Fibroblast of pulmonary artery (primary cell): ENCODE results near the gene LINC01488.

ENCODE experiments used
- DNase-seq: peaks from one replicate; pipeline ENCODE4 v3.0.0-alpha.2; 2010; ENCODE audit warnings: low read depth
- H3K4me3 ChIP-seq: replicated peaks from 2 replicates; pipeline ENCODE4 v1.5.1; 2011; ENCODE audit warnings: low read depth, mild to moderate bottlenecking, control low read depth, low read length, moderate library complexity
- TF ChIP-seq, protein P1 (sequence below): IDR thresholded peaks from 2 replicates; pipeline ENCODE4 v1.5.1; 2011; ENCODE audit warnings: mild to moderate bottlenecking, control low read depth, low read length, inconsistent platforms; ENCODE audit errors: missing control alignments

Gene LINC01488

DNA sequence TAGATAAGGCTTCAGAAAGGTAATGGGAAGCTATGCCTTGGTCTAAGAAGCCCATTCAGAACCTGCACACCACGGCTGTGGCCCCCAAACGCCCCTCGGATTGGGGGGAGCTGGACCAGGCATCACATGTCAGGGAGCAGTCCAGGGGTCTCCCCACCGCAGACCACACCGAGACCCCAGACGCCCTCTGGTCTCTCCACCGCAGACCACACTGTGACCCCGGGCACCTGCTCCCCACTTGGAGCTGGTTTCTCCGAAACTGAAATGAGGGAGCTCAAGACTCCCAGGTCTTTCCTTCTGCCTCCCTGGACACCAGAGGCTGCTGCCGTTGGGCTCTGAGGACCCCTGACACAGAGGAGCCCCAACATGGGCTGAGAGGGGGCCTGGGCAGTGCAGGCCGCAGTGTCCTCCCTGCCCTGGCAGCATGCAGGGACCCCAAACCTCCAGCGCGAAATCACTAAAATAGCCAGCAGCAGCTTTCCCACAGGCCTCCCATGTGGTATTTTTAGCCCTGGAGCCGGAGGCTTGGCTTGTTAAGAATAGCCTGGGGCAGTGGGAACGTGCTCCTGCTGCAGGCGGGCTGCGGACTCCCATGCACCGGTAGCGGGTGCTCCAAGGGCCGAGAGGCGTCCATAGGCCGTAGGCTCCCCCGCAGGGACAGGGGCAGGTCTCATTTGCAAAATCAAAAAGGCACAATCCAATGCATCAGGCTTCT is 7.7 kb downstream of the LINC01488 start:
- H3K4me3 ChIP-seq, result no peak overlapping the region
- no peak for DNase-seq
- TF ChIP-seq, protein P1, sequence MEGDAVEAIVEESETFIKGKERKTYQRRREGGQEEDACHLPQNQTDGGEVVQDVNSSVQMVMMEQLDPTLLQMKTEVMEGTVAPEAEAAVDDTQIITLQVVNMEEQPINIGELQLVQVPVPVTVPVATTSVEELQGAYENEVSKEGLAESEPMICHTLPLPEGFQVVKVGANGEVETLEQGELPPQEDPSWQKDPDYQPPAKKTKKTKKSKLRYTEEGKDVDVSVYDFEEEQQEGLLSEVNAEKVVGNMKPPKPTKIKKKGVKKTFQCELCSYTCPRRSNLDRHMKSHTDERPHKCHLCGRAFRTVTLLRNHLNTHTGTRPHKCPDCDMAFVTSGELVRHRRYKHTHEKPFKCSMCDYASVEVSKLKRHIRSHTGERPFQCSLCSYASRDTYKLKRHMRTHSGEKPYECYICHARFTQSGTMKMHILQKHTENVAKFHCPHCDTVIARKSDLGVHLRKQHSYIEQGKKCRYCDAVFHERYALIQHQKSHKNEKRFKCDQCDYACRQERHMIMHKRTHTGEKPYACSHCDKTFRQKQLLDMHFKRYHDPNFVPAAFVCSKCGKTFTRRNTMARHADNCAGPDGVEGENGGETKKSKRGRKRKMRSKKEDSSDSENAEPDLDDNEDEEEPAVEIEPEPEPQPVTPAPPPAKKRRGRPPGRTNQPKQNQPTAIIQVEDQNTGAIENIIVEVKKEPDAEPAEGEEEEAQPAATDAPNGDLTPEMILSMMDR, result no peak

DNA sequence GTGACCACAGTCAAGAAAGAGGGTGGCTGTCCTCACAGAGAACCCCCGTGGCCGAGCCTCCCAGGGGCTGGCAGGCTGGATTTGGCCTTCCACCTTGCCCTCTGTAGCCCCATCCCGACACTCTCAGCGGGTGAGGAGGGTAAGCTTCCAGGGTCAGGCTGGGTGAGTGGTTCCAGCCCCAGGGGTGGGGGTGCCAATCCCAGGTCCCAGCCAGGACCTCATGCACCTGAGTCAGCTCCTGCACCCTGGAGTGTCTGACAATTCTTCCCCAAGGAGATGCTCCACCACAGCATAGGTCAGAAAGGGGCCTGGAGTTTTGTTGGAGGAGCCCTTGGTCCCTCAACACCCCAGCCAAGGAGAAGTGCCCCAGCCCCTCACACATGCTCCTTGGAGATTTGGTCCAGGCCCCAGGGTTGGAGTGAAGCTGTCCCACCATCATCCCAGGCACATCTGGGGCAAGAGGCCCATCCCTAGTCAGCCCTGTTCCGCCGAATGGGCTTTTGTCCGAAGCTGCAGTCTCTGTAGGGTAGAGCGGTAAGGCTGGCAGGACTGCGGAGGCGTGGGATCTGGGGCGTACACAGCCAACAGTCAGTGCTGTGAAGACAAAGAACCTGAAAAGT is 8.4 kb downstream of the LINC01488 start:
- DNase-seq, result no peak
- no peak overlapping the region for H3K4me3 ChIP-seq
- TF ChIP-seq, protein P1, result no peak

DNA sequence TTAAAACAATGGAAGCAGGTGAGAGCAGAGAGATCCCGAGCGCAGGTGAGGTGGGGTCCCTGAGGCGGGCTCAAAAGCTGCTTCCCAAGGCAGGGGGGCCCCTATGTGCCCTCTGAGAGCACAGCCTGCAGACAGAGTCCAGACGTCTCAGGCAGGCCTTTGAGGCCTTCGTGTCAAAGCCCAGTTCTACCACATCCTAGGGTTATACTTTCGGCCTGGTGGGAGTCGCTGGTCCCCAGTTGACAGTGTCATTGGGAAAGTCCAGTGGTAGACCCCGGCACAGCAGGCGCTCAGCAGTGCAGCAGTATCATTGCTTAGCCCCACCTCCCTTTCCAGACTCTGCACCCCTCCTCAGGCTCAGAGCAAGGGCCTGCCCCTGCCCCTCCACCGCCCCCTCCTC is 9.1 kb downstream of the LINC01488 start:
- no peak for DNase-seq
- TF ChIP-seq, protein P1, result no peak
- no peak overlapping the region for H3K4me3 ChIP-seq

DNA sequence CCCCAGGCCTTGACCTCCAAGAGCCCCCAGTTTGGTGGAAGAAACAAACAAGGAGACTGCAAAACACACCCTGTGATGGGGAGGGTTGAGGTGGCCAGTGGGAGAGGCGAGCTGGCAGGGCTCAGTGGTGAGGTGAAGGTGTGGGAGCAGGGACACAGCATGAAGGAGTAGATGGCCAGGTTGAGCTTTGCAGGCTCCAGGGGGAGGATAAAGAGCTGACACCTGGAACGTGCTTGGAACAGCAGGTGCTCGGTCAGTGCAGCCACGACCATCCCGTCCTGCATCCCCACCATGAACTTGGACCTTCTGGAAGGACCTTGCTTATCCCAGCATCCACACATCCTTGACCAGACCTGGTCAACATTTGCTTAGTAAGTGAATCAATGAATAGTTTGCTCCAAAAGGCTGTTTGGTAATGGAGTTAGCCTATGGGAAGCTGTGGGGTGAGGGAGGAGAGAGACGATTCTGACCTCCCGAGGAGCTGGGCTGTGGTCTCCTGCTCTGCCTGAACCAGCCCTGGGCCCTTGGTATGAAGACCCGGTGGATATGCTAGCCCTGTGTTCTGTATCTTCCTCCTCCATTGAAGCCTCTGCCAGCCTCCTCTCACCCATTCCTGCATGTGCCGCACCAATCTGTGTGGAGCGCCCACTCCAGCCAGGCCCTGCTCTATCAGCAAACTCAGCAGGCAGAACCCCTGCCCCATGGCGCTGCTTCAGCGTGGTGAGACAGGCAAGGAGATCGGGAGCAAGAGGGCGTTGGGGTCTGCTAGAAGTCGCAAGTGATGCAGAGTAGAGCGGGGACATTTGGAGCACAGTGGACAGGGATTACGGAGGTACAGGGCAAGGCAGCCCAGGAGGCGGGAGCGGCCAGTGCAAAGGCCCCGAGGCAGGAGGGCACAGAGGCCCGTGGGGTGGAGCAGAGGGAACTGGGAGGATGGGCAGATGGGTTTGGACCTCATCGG is 9.9 kb downstream of the LINC01488 start:
- H3K4me3 ChIP-seq, result no peak overlapping the region
- no peak for DNase-seq
- TF ChIP-seq, protein P1, result no peak

DNA sequence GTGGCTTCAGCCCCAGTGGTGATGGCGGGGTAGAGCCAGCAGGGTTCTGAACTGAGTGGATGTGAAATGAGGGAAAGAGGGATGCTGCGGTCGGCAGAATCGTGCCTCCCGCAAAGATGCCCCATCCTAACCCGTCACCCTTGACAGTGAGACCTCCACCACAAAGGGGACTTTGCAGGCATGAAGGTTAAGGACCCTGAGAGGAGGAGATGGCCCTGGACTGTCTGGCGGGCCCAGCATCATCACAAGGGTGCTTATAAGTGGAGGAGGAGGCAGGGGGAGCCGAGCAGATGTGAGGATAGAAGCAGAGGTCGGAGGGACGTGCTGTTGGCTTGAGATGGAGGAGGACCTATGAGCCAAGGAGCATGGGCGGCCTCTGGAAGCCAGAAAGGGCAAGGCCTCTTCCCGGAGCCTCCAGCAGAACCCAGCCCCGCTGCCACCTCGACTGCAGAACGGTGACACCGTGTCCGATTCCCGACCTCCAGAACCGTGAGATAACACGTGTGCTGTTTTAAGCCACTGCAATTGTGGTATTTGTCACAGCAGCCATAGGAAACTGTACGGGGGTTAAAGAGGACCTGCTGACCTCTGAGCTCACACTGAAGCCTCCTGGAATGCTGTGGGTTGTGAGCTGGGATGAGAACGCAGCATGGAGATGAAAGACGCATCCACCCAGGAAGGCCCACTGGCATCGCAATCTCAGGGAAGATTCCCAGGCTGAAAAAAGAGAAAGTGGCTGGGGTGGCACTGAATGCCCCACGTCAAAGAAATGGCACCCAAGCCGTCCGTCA is 10.9 kb downstream of the LINC01488 start:
- TF ChIP-seq, protein P1, result no peak
- no peak for DNase-seq

More for the DNA sequence above, 10.9 kb downstream of the LINC01488 start:
- H3K4me3 ChIP-seq, result no peak overlapping the region
